ENCODE results near the gene RPRML.

DNA sequence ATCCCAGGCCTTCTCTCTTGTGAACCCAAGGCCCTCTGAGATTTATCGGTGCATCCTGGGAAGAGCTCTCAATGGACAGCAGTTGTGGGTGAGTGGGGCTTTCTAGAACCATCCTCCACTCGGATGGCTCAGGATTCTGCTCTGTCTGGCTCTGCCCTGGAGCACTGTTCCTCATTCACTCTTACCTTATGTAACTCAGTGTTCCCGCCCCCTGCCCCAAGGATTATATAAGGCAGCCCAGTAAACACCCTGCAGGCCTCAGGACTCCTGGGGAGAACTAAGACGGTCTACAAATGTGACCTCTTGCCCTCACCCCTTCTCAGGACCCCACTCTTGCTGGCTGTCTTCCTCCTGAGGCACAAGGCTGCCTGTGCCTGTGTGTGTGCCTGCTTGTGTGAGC, 3.8 kb downstream of the RPRML start:
- TF ChIP-seq, protein P1, sequence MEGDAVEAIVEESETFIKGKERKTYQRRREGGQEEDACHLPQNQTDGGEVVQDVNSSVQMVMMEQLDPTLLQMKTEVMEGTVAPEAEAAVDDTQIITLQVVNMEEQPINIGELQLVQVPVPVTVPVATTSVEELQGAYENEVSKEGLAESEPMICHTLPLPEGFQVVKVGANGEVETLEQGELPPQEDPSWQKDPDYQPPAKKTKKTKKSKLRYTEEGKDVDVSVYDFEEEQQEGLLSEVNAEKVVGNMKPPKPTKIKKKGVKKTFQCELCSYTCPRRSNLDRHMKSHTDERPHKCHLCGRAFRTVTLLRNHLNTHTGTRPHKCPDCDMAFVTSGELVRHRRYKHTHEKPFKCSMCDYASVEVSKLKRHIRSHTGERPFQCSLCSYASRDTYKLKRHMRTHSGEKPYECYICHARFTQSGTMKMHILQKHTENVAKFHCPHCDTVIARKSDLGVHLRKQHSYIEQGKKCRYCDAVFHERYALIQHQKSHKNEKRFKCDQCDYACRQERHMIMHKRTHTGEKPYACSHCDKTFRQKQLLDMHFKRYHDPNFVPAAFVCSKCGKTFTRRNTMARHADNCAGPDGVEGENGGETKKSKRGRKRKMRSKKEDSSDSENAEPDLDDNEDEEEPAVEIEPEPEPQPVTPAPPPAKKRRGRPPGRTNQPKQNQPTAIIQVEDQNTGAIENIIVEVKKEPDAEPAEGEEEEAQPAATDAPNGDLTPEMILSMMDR (IDR thresholded peaks at IDR 0.05 in 8 of 11, conservative IDR thresholded peaks at IDR 0.05 in 3 of 11): no peak
- TF ChIP-seq POLR2A (IDR thresholded peaks at IDR 0.05): no peak

Measured in spleen (tissue), 7 donors.